Ectodermal cell (in vitro differentiated cells): ENCODE results near the gene MRPL39.

Source experiments
- H3K27ac ChIP-seq: 2 replicates; pipeline ENCODE4 v1.7.0; 2013; ENCODE audit warnings: mild to moderate bottlenecking, low read depth, low read length; ENCODE audit not compliant: insufficient read depth, poor library complexity, severe bottlenecking
- H3K27me3 ChIP-seq: 2 replicates; pipeline ENCODE4 v1.7.0; 2013; ENCODE audit warnings: mild to moderate bottlenecking, low read length; ENCODE audit not compliant: insufficient read depth, control insufficient read depth, poor library complexity, severe bottlenecking
- H3K36me3 ChIP-seq: one replicate; pipeline ENCODE4 v1.7.0; 2013; ENCODE audit warnings: low read length; ENCODE audit not compliant: control insufficient read depth, insufficient read depth
- H3K4me1 ChIP-seq: one replicate; pipeline ENCODE4 v1.7.0; 2013; ENCODE audit warnings: low read length; ENCODE audit not compliant: control insufficient read depth, insufficient read depth
- H3K4me3 ChIP-seq: 2 replicates; pipeline ENCODE4 v1.7.0; 2013; ENCODE audit warnings: low read depth, low read length, control low read depth; ENCODE audit not compliant: insufficient read depth
- H3K9me3 ChIP-seq: 2 replicates; pipeline ENCODE4 v1.7.0; 2013; ENCODE audit warnings: mild to moderate bottlenecking, low read length, moderate library complexity; ENCODE audit not compliant: control insufficient read depth
- WGBS, 2 experiments: methylation state at CpG; one replicate each; pipeline ENCODE4 v1.1.7; 2013; ENCODE audit warnings: missing lambda C conversion rate in 2 of 2; 5-methylcytosine and 5-hydroxymethylcytosine counted together

Gene MRPL39

GRCh38 chr21:25550352-25551120 is 56.7 kb downstream of the MRPL39 start:
- Histone ChIP-seq H3K4me1 (no peaks in the 10 kb centered on the region), H3K4me3 (no peak overlapping the region), H3K27ac (no peak overlapping the region), H3K9me3 (no peaks in the 10 kb centered on the region), H3K27me3 (no peaks in the 10 kb centered on the region), H3K36me3 (no peaks in the 10 kb centered on the region)
- WGBS, 2 experiments = 95% methylated on average over 11 of the region's 11 CpGs

DNA sequence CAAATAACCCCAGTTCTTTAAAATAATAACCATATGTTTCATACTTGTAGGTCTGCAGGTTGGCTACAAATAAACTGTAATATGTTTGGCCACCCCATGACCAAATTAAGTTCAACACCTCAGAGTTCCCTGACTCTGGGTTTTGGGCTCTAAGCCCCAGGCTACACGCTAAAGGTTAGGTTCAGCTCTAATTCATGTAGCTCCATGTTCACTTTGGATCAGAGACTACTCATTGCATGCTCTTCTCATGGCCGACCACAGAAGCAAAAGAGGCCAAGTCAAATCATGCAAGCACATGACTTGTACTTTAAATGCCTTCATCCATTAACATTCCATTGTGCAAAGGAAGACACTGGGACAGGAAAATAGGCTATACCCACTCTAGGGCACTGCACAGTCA is 66.2 kb downstream of the MRPL39 start:
- WGBS, 2 experiments = 89 to 97% methylated on average over 2 of the region's 2 CpGs
- Histone ChIP-seq H3K27ac (no peak overlapping the region), H3K9me3 (no peaks in the 10 kb centered on the region), H3K27me3 (no peaks in the 10 kb centered on the region), H3K4me1 (no peaks in the 10 kb centered on the region), H3K36me3 (peaks cover 4% of the 10 kb centered on the region), H3K4me3 (no peak overlapping the region)

- Histone ChIP-seq H3K4me1 (no peaks in the 10 kb centered on the region), H3K4me3 (no peak overlapping the region), H3K36me3 (peaks cover 4% of the 10 kb centered on the region), H3K9me3 (no peaks in the 10 kb centered on the region), H3K27ac (no peak overlapping the region), H3K27me3 (no peaks in the 10 kb centered on the region)
- WGBS, 2 experiments = 81 to 89% methylated on average over 3 of the region's 3 CpGs
Observed at GRCh38 chr21:25539606-25540005, 67.7 kb downstream of the MRPL39 start.

DNA sequence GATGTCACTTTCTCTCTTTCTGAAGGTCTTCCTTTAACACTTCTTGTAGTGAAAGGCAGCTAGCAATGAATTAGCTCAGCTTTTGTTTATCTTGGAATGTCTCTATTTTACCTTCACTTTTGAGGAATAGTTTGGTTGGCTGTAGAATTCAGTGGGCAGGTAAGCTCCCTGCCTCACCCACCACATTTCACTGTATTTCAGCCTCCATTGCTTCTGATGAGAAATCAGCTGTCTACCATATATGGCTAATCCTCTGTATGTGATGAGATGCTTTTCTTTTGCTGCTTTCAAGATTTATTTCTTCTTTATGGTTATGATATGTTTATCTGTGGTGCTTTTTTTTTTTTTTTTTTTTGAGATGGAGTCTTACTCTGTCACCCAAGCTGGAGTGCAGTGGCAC is 70.1 kb downstream of the MRPL39 start:
- H3K36me3 ChIP-seq = peaks cover 4% of the 10 kb centered on the region
- H3K27ac ChIP-seq = no peak overlapping the region
- H3K4me3 ChIP-seq = no peak overlapping the region
- no peaks in the 10 kb centered on the region for H3K27me3 ChIP-seq
- no peaks in the 10 kb centered on the region for H3K9me3 ChIP-seq
- H3K4me1 ChIP-seq = no peaks in the 10 kb centered on the region

DNA sequence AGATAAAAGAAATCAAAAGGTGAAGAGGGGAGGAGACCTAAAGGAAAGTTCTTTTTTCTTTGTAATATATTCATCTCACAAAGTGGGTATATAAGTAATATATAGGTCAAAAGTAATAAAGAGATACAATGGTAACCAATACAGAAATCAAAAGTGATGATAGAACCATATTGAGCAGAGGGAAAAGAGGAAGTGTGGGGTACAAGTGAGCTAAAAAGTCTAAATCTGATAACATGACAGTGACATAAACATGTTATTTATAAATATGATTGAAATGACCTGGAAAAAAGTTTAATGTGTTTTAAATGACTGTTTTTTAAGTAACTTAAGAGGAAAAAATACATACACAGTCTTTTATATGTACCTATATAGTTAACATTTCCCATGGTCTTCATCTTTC is 70.5 kb downstream of the MRPL39 start:
- no peaks in the 10 kb centered on the region for H3K9me3 ChIP-seq
- no peaks in the 10 kb centered on the region for H3K27me3 ChIP-seq
- H3K27ac ChIP-seq = no peak overlapping the region
- H3K4me1 ChIP-seq = no peaks in the 10 kb centered on the region
- H3K4me3 ChIP-seq = no peak overlapping the region
- peaks cover 4% of the 10 kb centered on the region for H3K36me3 ChIP-seq

GRCh38 chr21:25535849-25536248 is 71.4 kb downstream of the MRPL39 start:
- H3K4me1 ChIP-seq = no peaks in the 10 kb centered on the region
- H3K9me3 ChIP-seq = no peaks in the 10 kb centered on the region
- WGBS, 2 experiments = 92 to 96% methylated on average over 2 of the region's 2 CpGs
- peaks cover 4% of the 10 kb centered on the region for H3K36me3 ChIP-seq
- H3K27me3 ChIP-seq = no peaks in the 10 kb centered on the region
- no peak overlapping the region for H3K27ac ChIP-seq
- H3K4me3 ChIP-seq = no peak overlapping the region
